Posterior vena cava (tissue), 2 donors: ENCODE results near the gene KIRREL3. TPM values are rescaled to one million over a fixed set of nuclear protein-coding genes. Genes with fewer than 3 reads are reported as not detected.

Experiments used
- DNase-seq: peaks from one replicate; pipeline ENCODE4 v3.0.0-alpha.2; 2020; ENCODE audit warnings: low spot score
- intact Hi-C, 2 donors: fragments of 100-400 bp; cut with DNase I; formaldehyde crosslinking; loops; one replicate each; pipeline versions ENCODE4 v1.14.1 to v1.14.2; 2022 to 2023
- total RNA-seq, 2 donors: library from RNA; stranded (reverse); fragmentation: NEBNext Ultra II Directional; extraction: Animal tissue kit (Norgen Biotek cat#: 25700); gene quantifications; one replicate each; pipeline ENCODE4 v1.2.1, GENCODE V29; 2021
- donor health status: DM: yes; HTN: yes; CAD: no.
- donor health status: DM: yes; HTN: yes; CAD: no.

The KIRREL3 gene
- total RNA-seq, 2 donors from 2014 or later, result 0.10 to 0.74 TPM

- DNase-seq, result no peak
- intact Hi-C loops, result no loop called here
Measured at GRCh38 chr11:126664643-126665042, 335.9 kb downstream of the KIRREL3 start.

GRCh38 chr11:126663749-126664592, 336.6 kb downstream of the KIRREL3 start:
- no peak for DNase-seq
- intact Hi-C loops, result no loop called here

- DNase-seq, result no peak
- intact Hi-C loops, result no loop called here
Measured at GRCh38 chr11:126662035-126662790, 338.4 kb downstream of the KIRREL3 start.

GRCh38 chr11:126660761-126661425, 339.7 kb downstream of the KIRREL3 start:
- intact Hi-C loops, result no loop called here
- no peak for DNase-seq

GRCh38 chr11:126660321-126660720, 340.2 kb downstream of the KIRREL3 start:
- no peak for DNase-seq
- intact Hi-C loops, result no loop called here

- no peak for DNase-seq
- intact Hi-C loops, result no loop called here
Measured at GRCh38 chr11:126658306-126659056, 342.1 kb downstream of the KIRREL3 start.

GRCh38 chr11:126655807-126656128, 344.8 kb downstream of the KIRREL3 start:
- no peak for DNase-seq
- intact Hi-C loops, result no loop called here

GRCh38 chr11:126654886-126655806, 345.4 kb downstream of the KIRREL3 start:
- intact Hi-C loops, result no loop called here
- no peak for DNase-seq

- no peak for DNase-seq
- intact Hi-C loops, result no loop called here
Measured at GRCh38 chr11:126653040-126653439, 347.5 kb downstream of the KIRREL3 start.

- intact Hi-C loops, result no loop called here
- DNase-seq, result no peak
Measured at GRCh38 chr11:126647735-126648134, 352.8 kb downstream of the KIRREL3 start.

- intact Hi-C loops, result no loop called here
- no peak for DNase-seq
Measured at GRCh38 chr11:126646701-126647557, 353.6 kb downstream of the KIRREL3 start.

- no peak for DNase-seq
- intact Hi-C loops, result no loop called here
Measured at GRCh38 chr11:126645186-126645585, 355.4 kb downstream of the KIRREL3 start.

GRCh38 chr11:126640186-126640585, 360.4 kb downstream of the KIRREL3 start:
- DNase-seq, result no peak
- intact Hi-C loops, result no loop called here

GRCh38 chr11:126639692-126640091, 360.9 kb downstream of the KIRREL3 start:
- intact Hi-C loops, result no loop called here
- no peak for DNase-seq

GRCh38 chr11:126638648-126639047, 361.9 kb downstream of the KIRREL3 start:
- intact Hi-C loops, result no loop called here
- no peak for DNase-seq

GRCh38 chr11:126637795-126638175, 362.8 kb downstream of the KIRREL3 start:
- DNase-seq, result no peak
- intact Hi-C loops, result no loop called here

GRCh38 chr11:126636911-126637794, 363.4 kb downstream of the KIRREL3 start:
- intact Hi-C loops, result no loop called here

More at GRCh38 chr11:126636911-126637794, 363.4 kb downstream of the KIRREL3 start:
- DNase-seq, result no peak
